Stimulated activated CD8-positive, alpha-beta memory T cell treated with anti-CD3 and anti-CD28 coated beads, Interleukin-12 subunit alpha, Interleukin-12 subunit beta, amount 100 ng/mL, for 4 hours (primary cell): ENCODE data around the gene STAMBP.
"Not testable (repeated sequence)": the region's sequence is repeated elsewhere in the genome, so short reads cannot be mapped to it uniquely, and the experiment has no call there.

Source experiments
- DNase-seq: peaks from one replicate; pipeline ENCODE4 v3.0.0-alpha.2; 2020; ENCODE audit warnings: low read depth

STAMBP gene

GRCh38 chr2:73837847-73838585 is 9.3 kb downstream of the STAMBP start:
- no peak for DNase-seq

- DNase-seq: no peak
Observed at GRCh38 chr2:73838889-73839534, 10.3 kb downstream of the STAMBP start.

- DNase-seq: no peak
Observed at GRCh38 chr2:73839653-73840411, 11.1 kb downstream of the STAMBP start.

DNA sequence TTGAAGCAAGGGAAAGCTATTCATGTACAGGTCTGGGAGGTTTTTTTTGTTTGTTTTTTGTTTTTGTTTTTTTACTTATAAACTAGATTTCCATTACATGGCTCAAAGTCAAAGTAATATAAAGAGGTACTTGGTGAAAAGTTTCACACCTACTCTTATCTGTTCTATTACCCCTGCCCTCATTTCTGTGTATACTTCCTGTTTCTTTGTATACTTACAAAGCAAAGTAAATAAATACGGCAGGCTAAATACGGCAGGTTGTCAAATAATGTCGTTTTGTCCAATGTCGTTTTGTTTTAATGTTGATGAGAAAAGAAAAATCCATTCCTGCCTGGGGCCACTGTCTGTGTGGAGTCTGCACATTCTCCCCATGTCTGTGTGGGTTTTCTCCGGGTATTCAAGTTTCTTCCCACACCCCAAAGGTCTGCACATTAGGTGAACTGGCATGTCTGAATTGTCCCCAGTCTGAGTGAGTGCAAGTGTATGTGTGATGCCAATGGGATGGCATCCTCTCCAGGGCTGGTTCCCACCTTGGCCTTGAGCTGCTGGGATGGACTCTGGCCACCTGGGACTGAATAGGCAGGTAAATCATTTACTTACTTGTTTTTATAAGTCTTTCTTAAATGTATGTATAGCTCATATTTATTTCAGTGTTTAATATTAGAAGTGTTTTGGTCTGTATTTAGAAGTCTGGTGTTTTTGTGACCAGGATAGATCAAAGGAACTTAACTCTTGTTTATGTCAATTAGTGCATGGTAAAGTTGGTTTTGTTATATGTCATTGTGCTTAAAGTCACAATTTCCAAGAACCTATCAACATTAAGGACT is 13.4 kb downstream of the STAMBP start:
- no peak for DNase-seq

DNA sequence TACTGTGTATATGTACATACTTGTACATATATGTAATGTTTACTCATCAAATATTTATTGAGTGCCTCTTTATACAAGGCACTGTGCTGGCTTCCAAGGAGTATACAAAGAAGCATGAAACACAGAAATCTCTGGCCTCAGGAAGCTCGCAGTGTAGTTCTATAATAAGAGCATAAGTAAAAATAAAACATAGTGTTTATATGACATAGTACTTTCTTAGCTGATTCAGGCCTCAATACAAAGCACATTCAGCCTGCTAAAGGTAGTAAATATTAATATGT is 13.9 kb downstream of the STAMBP start:
- DNase-seq: no peak

DNA sequence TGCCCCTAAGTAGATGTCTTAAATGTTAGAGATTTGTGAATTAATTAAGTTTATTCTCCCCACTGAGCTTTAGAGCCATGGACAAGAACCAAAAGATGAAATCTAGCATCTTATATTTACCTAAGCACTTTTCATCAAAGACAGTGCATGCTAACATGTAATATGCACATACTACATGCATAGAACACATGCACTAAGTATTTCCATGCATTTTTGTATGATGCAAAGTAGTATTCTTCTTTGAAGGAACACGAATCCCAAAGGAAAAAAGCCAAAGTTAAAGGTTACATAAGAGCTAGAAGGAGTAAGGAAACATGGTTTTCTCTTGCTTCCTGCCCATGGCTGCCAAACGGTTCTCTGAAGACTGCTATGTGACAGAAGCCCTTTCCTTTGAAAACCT is 15.3 kb downstream of the STAMBP start:
- no peak for DNase-seq

DNA sequence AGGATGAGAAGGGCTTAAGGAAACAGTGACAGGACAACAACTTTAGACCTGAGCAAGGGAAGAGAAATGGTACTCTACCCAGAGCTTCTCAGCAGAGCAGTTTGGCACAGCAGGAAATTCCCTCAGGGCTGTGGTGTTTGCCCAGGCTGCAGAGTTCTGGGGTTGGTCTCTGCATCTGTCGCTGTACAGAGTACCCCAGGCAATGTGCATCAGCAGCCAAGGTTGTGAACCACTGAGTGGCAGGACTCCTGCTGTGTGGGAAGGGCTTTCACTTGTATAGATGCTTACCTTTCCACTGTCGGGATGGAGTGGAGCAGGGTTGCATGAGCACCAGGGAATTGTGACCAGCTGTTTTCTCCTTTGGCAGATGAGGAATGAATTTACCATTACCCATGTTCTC is 21.2 kb downstream of the STAMBP start:
- DNase-seq: no peak

- DNase-seq: no peak
Observed at GRCh38 chr2:73851274-73851673, 22.5 kb downstream of the STAMBP start.

DNA sequence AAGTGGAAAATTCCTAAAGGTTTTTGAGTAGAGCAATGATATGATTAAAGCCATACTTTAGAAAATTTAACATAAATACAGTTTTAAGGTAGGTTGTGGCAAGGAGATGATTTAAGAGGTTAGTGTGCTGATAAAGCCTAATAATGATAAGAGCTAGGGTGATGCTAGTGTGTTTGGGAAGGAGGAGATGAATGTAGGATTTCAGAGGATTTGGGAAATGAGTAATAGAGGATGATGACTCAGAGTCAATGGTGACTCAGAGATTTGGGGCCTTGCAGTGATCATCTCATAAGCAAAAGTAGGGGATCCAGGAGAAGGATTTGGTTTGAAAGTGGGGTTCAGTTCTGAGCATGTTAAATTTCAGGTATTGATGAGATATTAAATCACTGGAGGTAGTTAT is 23.3 kb downstream of the STAMBP start:
- DNase-seq: no peak

GRCh38 chr2:73855526-73855925 is 26.8 kb downstream of the STAMBP start:
- no peak for DNase-seq

- DNase-seq: no peak
Observed at GRCh38 chr2:73856214-73856613, 27.5 kb downstream of the STAMBP start.

- DNase-seq: no peak
Observed at GRCh38 chr2:73859721-73860586, 31.2 kb downstream of the STAMBP start.

DNA sequence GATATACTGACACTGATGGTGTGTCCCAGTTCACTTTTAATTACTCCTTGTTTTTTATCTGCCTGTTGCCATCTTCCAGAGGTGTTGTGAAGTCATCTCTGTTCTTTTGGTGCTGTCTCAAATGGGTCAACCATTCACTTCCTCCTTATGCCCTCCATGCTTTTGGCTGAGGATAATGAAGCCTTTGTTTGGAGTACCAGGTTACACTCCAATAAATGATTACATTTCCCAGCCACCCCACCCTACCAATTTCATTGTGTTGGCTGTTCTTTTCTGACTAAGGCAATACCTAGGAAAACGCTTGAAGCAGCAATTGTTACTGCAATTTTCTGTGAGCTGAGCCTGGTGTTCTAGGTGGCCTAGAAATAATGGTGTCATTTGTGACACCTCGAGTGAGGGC is 34.2 kb downstream of the STAMBP start:
- DNase-seq: no peak

DNA sequence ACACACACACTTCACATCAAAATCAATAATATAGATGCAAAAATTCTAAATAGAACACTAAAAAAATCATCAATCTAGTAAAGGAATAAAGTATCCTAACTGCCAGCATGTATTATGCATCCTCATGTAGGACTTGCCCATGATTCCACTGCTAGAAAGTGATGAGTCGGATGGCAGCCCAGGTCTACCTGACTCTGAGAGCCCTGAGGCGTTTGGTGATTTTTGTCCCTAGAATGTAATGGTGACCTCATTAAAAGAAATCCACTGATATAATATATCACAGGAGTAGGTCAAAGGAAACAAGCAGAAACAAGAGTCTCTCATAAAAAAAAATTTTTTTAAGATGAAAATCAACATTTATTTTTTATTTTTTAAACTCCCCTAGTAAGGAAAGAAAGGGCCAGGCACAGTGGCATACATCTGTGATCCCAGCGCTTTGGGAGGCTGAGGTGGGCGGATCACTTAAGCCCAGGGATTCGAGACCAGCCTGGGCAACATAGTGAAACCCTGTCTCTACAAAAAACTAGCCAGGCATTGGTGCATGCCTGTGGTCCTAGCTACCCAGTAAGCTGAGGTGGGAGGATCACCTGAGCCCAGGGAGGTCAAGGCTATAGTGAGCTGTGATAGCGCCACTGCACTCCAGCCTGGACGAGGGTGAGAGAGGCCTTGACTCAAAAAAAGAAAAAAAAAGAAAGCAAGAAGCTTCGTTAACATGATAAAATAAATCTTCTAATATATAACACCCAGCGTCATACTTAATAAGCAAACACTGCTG is 39.6 kb downstream of the STAMBP start:
- no peak for DNase-seq

DNA sequence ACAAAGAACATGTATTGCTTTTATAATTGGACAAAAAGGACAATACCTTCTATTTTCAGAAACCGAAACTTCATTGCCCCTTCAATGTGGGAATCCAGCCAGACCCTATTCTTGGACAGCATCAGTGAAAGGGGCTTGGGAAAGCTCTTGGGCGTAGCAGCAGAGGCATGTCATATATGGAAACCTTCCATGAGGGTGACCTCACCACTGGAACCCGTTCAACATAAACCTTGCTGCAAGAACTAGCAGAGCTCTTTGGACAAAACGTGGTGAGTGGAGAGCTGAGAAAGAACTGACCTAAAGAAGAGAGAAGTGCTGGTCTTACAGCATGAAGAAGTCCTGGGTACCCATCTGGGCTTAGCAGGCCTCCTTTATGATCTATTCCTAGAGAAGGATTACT is 41.3 kb downstream of the STAMBP start:
- no peak for DNase-seq

- no peak for DNase-seq
Observed at GRCh38 chr2:73877071-73877802, 48.5 kb downstream of the STAMBP start.

DNA sequence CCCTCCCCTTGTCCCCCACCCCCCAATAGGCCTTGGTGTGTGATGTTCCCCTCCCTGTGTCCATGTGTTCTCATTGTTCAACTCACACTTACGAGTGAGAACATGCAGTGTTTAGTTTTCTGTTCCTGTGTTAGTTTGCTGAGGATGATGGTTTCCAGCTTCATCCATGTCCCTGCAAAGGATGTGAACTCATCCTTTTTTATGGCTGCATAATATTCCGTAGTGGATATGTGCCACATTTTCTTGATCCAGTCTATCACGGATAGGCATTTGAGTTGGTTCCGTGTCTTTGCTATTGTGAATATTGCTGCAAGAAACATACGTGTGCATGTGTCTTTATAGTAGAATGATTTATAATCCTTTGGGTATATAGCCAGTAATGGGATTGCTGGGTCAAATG is 49.2 kb downstream of the STAMBP start:
- not testable (repeated sequence) for DNase-seq

GRCh38 chr2:73885406-73885805 is 56.6 kb downstream of the STAMBP start:
- DNase-seq: no peak

DNA sequence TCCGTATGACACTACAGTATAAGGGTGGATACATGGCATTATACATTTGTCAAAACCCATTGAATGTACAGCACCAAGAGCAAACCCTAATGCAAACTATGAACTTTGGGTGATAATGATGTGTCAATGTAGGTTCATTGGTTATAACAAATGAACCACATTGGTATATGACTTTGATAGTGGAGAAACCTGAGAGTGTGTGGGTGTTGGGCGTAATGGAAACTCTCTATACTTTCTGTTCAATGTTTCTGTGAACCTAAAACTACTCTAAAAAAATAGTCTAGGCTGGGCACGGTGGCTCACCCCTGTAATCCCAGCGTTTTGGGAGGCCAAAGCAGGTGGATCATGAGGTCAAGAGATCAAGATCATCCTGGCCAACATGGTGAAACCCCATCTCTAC is 57.6 kb downstream of the STAMBP start:
- DNase-seq: no peak
